SK-N-SH (cell line): ENCODE measurements around the gene ILF3.

ENCODE experiments used
- CTCF ChIP-seq: fragments of 200-600 bp; sonication (generic); IDR thresholded peaks from 2 replicates; pipeline ENCODE4 v1.6.1; 2017; ENCODE audit warnings: antibody characterized with exemption, mild to moderate bottlenecking, moderate library complexity
- EP300 ChIP-seq, 2 experiments: IDR thresholded peaks; 2 replicates each; pipeline versions ENCODE4 v1.4.0 to v1.6.1; 2012; ENCODE audit warnings: borderline replicate concordance in 1 of 2, low read depth in 1 of 2, low read length in 1 of 2
- GABPA ChIP-seq: IDR thresholded peaks from 2 replicates; pipeline ENCODE4 v1.4.0; 2012; ENCODE audit warnings: low read depth, mild to moderate bottlenecking
- POLR2AphosphoS5 ChIP-seq: IDR thresholded peaks from 2 replicates; pipeline ENCODE4 v1.6.1; 2012; ENCODE audit warnings: low read depth, low read length
- RAD21 ChIP-seq: IDR thresholded peaks from 2 replicates; pipeline ENCODE4 v1.6.1; 2012; ENCODE audit warnings: mild to moderate bottlenecking, low read length
- REST ChIP-seq: IDR thresholded peaks from 2 replicates; pipeline ENCODE4 v1.6.1; 2012; ENCODE audit warnings: mild to moderate bottlenecking, low read depth, low read length, moderate library complexity
- RXRA ChIP-seq: IDR thresholded peaks from 2 replicates; pipeline ENCODE4 v1.4.0; 2012; ENCODE audit warnings: low read depth, mild to moderate bottlenecking, borderline replicate concordance
- SIN3A ChIP-seq: IDR thresholded peaks from 2 replicates; pipeline ENCODE4 v1.6.1; 2012; ENCODE audit warnings: low read depth, mild to moderate bottlenecking, low read length, moderate library complexity, borderline replicate concordance
- TAF1 ChIP-seq: IDR thresholded peaks from 2 replicates; pipeline ENCODE4 v1.6.1; 2012; ENCODE audit warnings: low read depth, mild to moderate bottlenecking, low read length, moderate library complexity, borderline replicate concordance
- USF2 ChIP-seq: fragments of 150-350 bp; IDR thresholded peaks from 2 replicates; pipeline ENCODE4 v1.6.1; 2017; ENCODE audit warnings: antibody characterized with exemption, low read length, low read depth, borderline replicate concordance

GRCh38 chr19:10691178-10691881 is 37.2 kb downstream of the ILF3 start:
- no peak for TF ChIP-seq REST
- TF ChIP-seq CTCF, result no peak
- no peak for TF ChIP-seq USF2
- no peak for TF ChIP-seq RAD21
- TF ChIP-seq SIN3A, result no peak
- TF ChIP-seq RXRA, result no peak
- no peak for TF ChIP-seq POLR2AphosphoS5
- no peak for TF ChIP-seq GABPA
- TF ChIP-seq EP300 (IDR thresholded peaks at IDR 0.05; ENCODE audit: borderline replicate concordance in 1 of 2, low read depth in 1 of 2, low read length in 1 of 2), result no peak
- TF ChIP-seq TAF1, result no peak
